HCT116 (cell line): ENCODE data around the gene MYO1F. TPM values are rescaled to one million over a fixed set of nuclear protein-coding genes. Genes with fewer than 3 reads are reported as not detected.

Experiments
- ATAC-seq: fragments of 200-7000 bp; cut with Tn5 transposase; 2 replicates; pipeline ENCODE4 v1.9.1; 2020; ENCODE audit warnings: mild to moderate bottlenecking, moderate library complexity
- BruUV-seq: library from RNA; stranded (reverse); fragments of 400-500 nt; replicated peaks from 2 replicates; lab custom pipeline; 2021; lab: Mats Ljungman, UMichigan
- CTCF ChIA-PET: fragments of 300-600 bp; sonication (Branson Sonifier 250); formaldehyde crosslinking; loops from one replicate; lab custom pipeline; 2021; ENCODE audit warnings: antibody characterized with exemption; lab: Charles Lee
- POLR2A ChIA-PET: fragments of 300-600, 350-600 bp; sonication (Branson Sonifier 250); formaldehyde crosslinking; loops from one replicate; lab custom pipeline; 2021; ENCODE audit warnings: antibody characterized with exemption; lab: Charles Lee
- RAD21 ChIA-PET, 2 experiments: fragments of 300-600 bp; sonication (Branson Sonifier 250); formaldehyde crosslinking; loops; one replicate each; lab custom pipeline; 2023; ENCODE audit warnings: low total read pairs in 2 of 2; ENCODE audit not compliant: uncharacterized antibody in 2 of 2, unreplicated experiment in 2 of 2, low non-redundant PET in 1 of 2; lab: Charles Lee
- DNase-seq: peaks from one replicate; pipeline ENCODE4 v3.0.0-alpha.2; 2010; ENCODE audit warnings: low read depth, low spot score
- H2AFZ ChIP-seq: fragments of 200-600 bp; shearing (Covaris generic), sonication (generic); 2 replicates; pipeline ENCODE4 v1.6.1; 2017; ENCODE audit warnings: low read depth, mixed run types, mixed read lengths, antibody characterized with exemption, low read length; ENCODE audit not compliant: poor library complexity, severe bottlenecking
- H3K27ac ChIP-seq: 2 replicates; pipeline ENCODE4 v1.5.1; 2012; ENCODE audit warnings: low read depth, low read length
- H3K27me3 ChIP-seq: fragments of 200-600 bp; sonication (generic); 2 replicates; pipeline ENCODE4 v1.6.1; 2016; ENCODE audit warnings: mixed run types, low read length, mixed read lengths; ENCODE audit not compliant: insufficient read depth
- H3K36me3 ChIP-seq, 2 experiments: fragments of 200-500 bp in 1 of 2; fragments of 200-600 bp in 1 of 2; sonication (Bioruptor generic) in 1 of 2; sonication (generic) in 1 of 2; 2 replicates each; pipeline versions ENCODE4 v1.5.1 to v1.6.1; 2014 to 2016; ENCODE audit warnings: low read length in 2 of 2, inconsistent platforms in 1 of 2, mixed read lengths in 1 of 2, mixed run types in 1 of 2; ENCODE audit not compliant: insufficient read depth in 2 of 2, control insufficient read depth in 1 of 2
- H3K4me1 ChIP-seq, 2 experiments: fragments of 200-600 bp in 1 of 2; sonication (generic) in 1 of 2; 2 replicates each; pipeline versions ENCODE4 v1.5.1 to v1.6.1; 2012 to 2017; ENCODE audit warnings: low read length in 2 of 2, inconsistent platforms in 1 of 2, mild to moderate bottlenecking in 1 of 2, mixed read lengths in 1 of 2, mixed run types in 1 of 2, moderate library complexity in 1 of 2; ENCODE audit not compliant: insufficient read depth in 2 of 2, control insufficient read depth in 1 of 2
- H3K4me2 ChIP-seq: fragments of 200-600 bp; sonication (generic); 2 replicates; pipeline ENCODE4 v1.6.1; 2017; ENCODE audit warnings: mixed run types, low read length, mixed read lengths
- H3K4me3 ChIP-seq, 2 experiments: fragments of 200-600 bp in 1 of 2; sonication (generic) in 1 of 2; replicated peaks in 1 of 2; 2 replicates each; pipeline ENCODE4 v1.5.1; 2011 to 2016; ENCODE audit warnings: low read length in 2 of 2, control low read depth in 1 of 2, low read depth in 1 of 2, mild to moderate bottlenecking in 1 of 2, mixed read lengths in 1 of 2, mixed run types in 1 of 2
- H3K79me2 ChIP-seq: fragments of 200-600 bp; sonication (generic); 2 replicates; pipeline ENCODE4 v1.6.1; 2017; ENCODE audit warnings: mild to moderate bottlenecking, mixed run types, low read length, moderate library complexity, mixed read lengths; ENCODE audit not compliant: insufficient read depth
- H3K9ac ChIP-seq: fragments of 200-600 bp; sonication (generic); 2 replicates; pipeline ENCODE4 v1.6.1; 2016; ENCODE audit warnings: low read length, mixed read lengths
- H3K9me2 ChIP-seq: fragments of 200-600 bp; sonication (generic), shearing (Covaris generic); 2 replicates; pipeline ENCODE4 v1.6.1; 2017; ENCODE audit warnings: mixed run types, mild to moderate bottlenecking, moderate library complexity; ENCODE audit not compliant: insufficient read depth
- H3K9me3 ChIP-seq, 2 experiments: fragments of 200-500 bp in 1 of 2; fragments of 200-600 bp in 1 of 2; sonication (Bioruptor generic) in 1 of 2; sonication (generic) in 1 of 2; 2 replicates each; pipeline ENCODE4 v1.6.1; 2014 to 2017; ENCODE audit warnings: low read length in 2 of 2, mixed read lengths in 2 of 2, inconsistent platforms in 1 of 2, low read depth in 1 of 2, mild to moderate bottlenecking in 1 of 2, mixed run types in 1 of 2, moderate library complexity in 1 of 2; ENCODE audit not compliant: control insufficient read depth in 1 of 2, insufficient read depth in 1 of 2
- H4K20me1 ChIP-seq: fragments of 200-600 bp; sonication (generic), shearing (Covaris generic); 2 replicates; pipeline ENCODE4 v1.6.1; 2017; ENCODE audit warnings: mixed run types, mild to moderate bottlenecking, moderate library complexity; ENCODE audit not compliant: insufficient read depth
- ATF3 ChIP-seq: IDR thresholded peaks from 2 replicates; pipeline ENCODE4 v1.6.1; 2012
- CBX3 ChIP-seq: IDR thresholded peaks from 2 replicates; pipeline ENCODE4 v1.6.1; 2012; ENCODE audit warnings: low read depth
- CEBPB ChIP-seq: IDR thresholded peaks from 2 replicates; pipeline ENCODE4 v1.6.1; 2012; ENCODE audit warnings: low read depth
- EGR1 ChIP-seq: IDR thresholded peaks from 2 replicates; pipeline ENCODE4 v1.6.1; 2012; ENCODE audit warnings: low read depth
- ELF1 ChIP-seq: IDR thresholded peaks from 2 replicates; pipeline ENCODE4 v1.6.1; 2012; ENCODE audit warnings: low read depth, borderline replicate concordance
- EZH2 ChIP-seq: fragments of 200-600 bp; sonication (generic); IDR thresholded peaks from 2 replicates; pipeline ENCODE4 v1.6.1; 2017; ENCODE audit warnings: antibody characterized with exemption, mixed run types
- EZH2phosphoT487 ChIP-seq: fragments of 200-600 bp; IDR thresholded peaks from 2 replicates; pipeline ENCODE4 v1.6.1; 2018; ENCODE audit warnings: antibody characterized with exemption, borderline replicate concordance
- FOSL1 ChIP-seq: IDR thresholded peaks from 2 replicates; pipeline ENCODE4 v1.6.1; 2012; ENCODE audit warnings: low read depth
- JUND ChIP-seq: IDR thresholded peaks from 2 replicates; pipeline ENCODE4 v1.6.1; 2012
- RAD21 ChIP-seq: IDR thresholded peaks from 2 replicates; pipeline ENCODE4 v1.6.1; 2012; ENCODE audit warnings: low read depth, mild to moderate bottlenecking
- REST ChIP-seq: IDR thresholded peaks from 2 replicates; pipeline ENCODE4 v1.6.1; 2012; ENCODE audit warnings: low read depth
- SIN3A ChIP-seq: IDR thresholded peaks from 2 replicates; pipeline ENCODE4 v1.6.1; 2012; ENCODE audit warnings: low read depth
- SP1 ChIP-seq: IDR thresholded peaks from 2 replicates; pipeline ENCODE4 v1.6.1; 2012; ENCODE audit warnings: low read depth
- SRF ChIP-seq: IDR thresholded peaks from 2 replicates; pipeline ENCODE4 v1.6.1; 2012; ENCODE audit warnings: low read depth
- YY1 ChIP-seq: IDR thresholded peaks from 2 replicates; pipeline ENCODE4 v1.6.1; 2011; ENCODE audit warnings: low read length, low read depth, moderate library complexity, mild to moderate bottlenecking; ENCODE audit not compliant: insufficient replicate concordance; ENCODE audit errors: extremely low read depth
- ZFX ChIP-seq: fragments of 450-650 bp; IDR thresholded peaks from 2 replicates; pipeline ENCODE4 v1.6.1; 2017
- ZNF274 ChIP-seq: fragments of 200-500 bp; sonication (Bioruptor generic); IDR thresholded peaks from 2 replicates; pipeline ENCODE4 v1.6.1; 2014; ENCODE audit warnings: mild to moderate bottlenecking, low read depth, low read length, inconsistent platforms
- intact Hi-C: fragments of 100-400 bp; cut with micrococcal nuclease; formaldehyde crosslinking; loops from 2 replicates; pipeline ENCODE4 v1.10.0; 2022
- total RNA-seq: library from RNA; stranded (reverse); gene quantifications from one replicate; pipeline ENCODE4 v1.2.1, GENCODE V29; 2021; ENCODE audit not compliant: unreplicated experiment
- TF ChIP-seq, protein P1 (sequence below): IDR thresholded peaks from 2 replicates; pipeline ENCODE4 v1.6.1; 2011; ENCODE audit warnings: mild to moderate bottlenecking, low read length, moderate library complexity; ENCODE audit not compliant: insufficient replicate concordance; ENCODE audit errors: extremely low read depth

MYO1F gene
- total RNA-seq, 1 experiment from 2014 or later = 0.39 TPM

DNA sequence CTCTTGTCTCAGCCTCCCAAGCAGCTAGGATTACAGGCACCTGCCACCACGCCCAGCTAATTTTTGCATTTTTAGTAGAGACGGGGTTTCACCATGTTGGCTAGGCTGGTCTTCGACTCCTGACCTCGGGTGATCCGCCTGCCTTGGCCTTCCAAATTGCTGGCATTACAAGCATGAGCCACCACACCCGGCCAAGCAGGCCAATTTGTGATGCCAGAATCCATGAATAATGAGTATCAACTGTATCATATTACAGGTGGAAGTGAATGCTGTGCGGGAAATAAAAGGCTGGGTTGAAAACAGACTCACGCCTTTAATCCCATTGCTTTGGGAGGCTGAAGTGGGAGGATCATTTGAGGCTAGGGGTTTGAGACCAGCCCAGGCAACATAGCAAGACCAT, 49.6 kb upstream of the MYO1F start:
- TF ChIP-seq CEBPB = no peak
- TF ChIP-seq JUND = no peak
- no peak for TF ChIP-seq ATF3
- TF ChIP-seq CBX3 = no peak
- TF ChIP-seq REST = no peak
- no peak for TF ChIP-seq EZH2phosphoT487
- no peak for TF ChIP-seq EZH2
- TF ChIP-seq SIN3A = no peak
- no peak for TF ChIP-seq RAD21
- no peak for TF ChIP-seq SP1
- TF ChIP-seq ELF1 = no peak
- TF ChIP-seq SRF = no peak
- no peak for TF ChIP-seq ZNF274
- TF ChIP-seq YY1 = no peak
- TF ChIP-seq, protein P1, sequence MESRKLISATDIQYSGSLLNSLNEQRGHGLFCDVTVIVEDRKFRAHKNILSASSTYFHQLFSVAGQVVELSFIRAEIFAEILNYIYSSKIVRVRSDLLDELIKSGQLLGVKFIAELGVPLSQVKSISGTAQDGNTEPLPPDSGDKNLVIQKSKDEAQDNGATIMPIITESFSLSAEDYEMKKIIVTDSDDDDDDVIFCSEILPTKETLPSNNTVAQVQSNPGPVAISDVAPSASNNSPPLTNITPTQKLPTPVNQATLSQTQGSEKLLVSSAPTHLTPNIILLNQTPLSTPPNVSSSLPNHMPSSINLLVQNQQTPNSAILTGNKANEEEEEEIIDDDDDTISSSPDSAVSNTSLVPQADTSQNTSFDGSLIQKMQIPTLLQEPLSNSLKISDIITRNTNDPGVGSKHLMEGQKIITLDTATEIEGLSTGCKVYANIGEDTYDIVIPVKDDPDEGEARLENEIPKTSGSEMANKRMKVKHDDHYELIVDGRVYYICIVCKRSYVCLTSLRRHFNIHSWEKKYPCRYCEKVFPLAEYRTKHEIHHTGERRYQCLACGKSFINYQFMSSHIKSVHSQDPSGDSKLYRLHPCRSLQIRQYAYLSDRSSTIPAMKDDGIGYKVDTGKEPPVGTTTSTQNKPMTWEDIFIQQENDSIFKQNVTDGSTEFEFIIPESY = no peak
- TF ChIP-seq EGR1 = no peak
- TF ChIP-seq FOSL1 = no peak
- TF ChIP-seq ZFX = no peak
- no peaks in the 10 kb centered on the region for H3K9me2 ChIP-seq
- no peak for ATAC-seq
- POLR2A ChIA-PET = no interaction called here
- no peaks in the 10 kb centered on the region for H4K20me1 ChIP-seq
- H3K9ac ChIP-seq = no peak overlapping the region
- no peak overlapping the region for H2AFZ ChIP-seq
- H3K4me2 ChIP-seq = no peak overlapping the region
- no peaks in the 10 kb centered on the region for H3K36me3 ChIP-seq
- H3K79me2 ChIP-seq = no peaks in the 10 kb centered on the region
- intact Hi-C loops = no loop called here
- no peaks in the 10 kb centered on the region for H3K4me1 ChIP-seq
- no peaks in the 10 kb centered on the region for H3K27me3 ChIP-seq
- CTCF ChIA-PET = interaction anchor here (0.8 kb wide), 1 partner anchor 15 kb away, joined by 5 read pairs; no protein-coding TSS in a partner anchor
- no peak overlapping the region for H3K27ac ChIP-seq
- no TSS peak for BruUV-seq
- no peaks in the 10 kb centered on the region for H3K9me3 ChIP-seq
- no peak overlapping the region for H3K4me3 ChIP-seq
- RAD21 ChIA-PET = interaction anchor here in 1 of 2 experiments (0.7 kb wide), 1 partner anchor 175 kb away, joined by 3 read pairs; no protein-coding TSS in a partner anchor
- no peak for DNase-seq
